ENCODE results near the gene C1orf174. TPM values are rescaled to one million over a fixed set of nuclear protein-coding genes. Genes with fewer than 3 reads are reported as not detected.

Gene C1orf174
- total RNA-seq, 2 donors from 2014 or later = 14.8 to 15.6 TPM

GRCh38 chr1:3846541-3846940 lies 53.5 kb downstream of the C1orf174 start:
- H3K4me1 ChIP-seq = no peaks in the 10 kb centered on the region
- H3K9me3 ChIP-seq = no peaks in the 10 kb centered on the region
- TF ChIP-seq POLR2A (IDR thresholded peaks at IDR 0.05) (no peak), CTCF (IDR thresholded peaks at IDR 0.05) (no peak)
- intact Hi-C loops (cut with DNase I) = no loop called here
- H3K36me3 ChIP-seq (replicated peaks in 1 of 2; ENCODE audit: insufficient read depth in 1 of 2, low read depth in 2 of 2) = peaks cover 0 to 27% of the 10 kb centered on the region in 2 donors
- 93 to 96% methylated on average over 3 of the region's 3 CpGs for WGBS, 2 donors
- ATAC-seq (no peak), DNase-seq (no peak)
- no peak overlapping the region for H3K27ac ChIP-seq
- no peaks in the 10 kb centered on the region for H3K27me3 ChIP-seq
- no peak overlapping the region for H3K4me3 ChIP-seq

- DNase-seq = no peak
- Histone ChIP-seq H3K4me1 (no peaks in the 10 kb centered on the region), H3K9me3 (peaks cover 0 to 3% (median 0%) of the 10 kb centered on the region in 3 donors), H3K27me3 (no peaks in the 10 kb centered on the region), H3K36me3 (replicated peaks in 1 of 2; ENCODE audit: insufficient read depth in 1 of 2, low read depth in 2 of 2) (peaks cover under 1 to 39% of the 10 kb centered on the region in 2 donors), H3K4me3 (no peak overlapping the region), H3K27ac (no peak overlapping the region)
- no peak for TF ChIP-seq CTCF (IDR thresholded peaks at IDR 0.05)
- TF ChIP-seq POLR2A (IDR thresholded peaks at IDR 0.05) = no peak
- ATAC-seq = no peak
- intact Hi-C loops (cut with DNase I) = no loop called here
- WGBS, 2 donors = 91 to 97% methylated on average over 9 of the region's 9 CpGs
These were observed 57.2 kb downstream of the C1orf174 start for GRCh38 chr1:3842912-3843311.

- no peak for ATAC-seq
- H3K27me3 ChIP-seq = no peaks in the 10 kb centered on the region
- H3K9me3 ChIP-seq = peaks cover 0 to 11% (median 0%) of the 10 kb centered on the region in 3 donors
- intact Hi-C loops (cut with DNase I) = no loop called here
- no peaks in the 10 kb centered on the region for H3K4me1 ChIP-seq
- TF ChIP-seq POLR2A (IDR thresholded peaks at IDR 0.05) = no peak
- TF ChIP-seq CTCF (IDR thresholded peaks at IDR 0.05) = no peak
- WGBS, 2 donors = 97 to 99% methylated on average over 7 of the region's 7 CpGs
- H3K27ac ChIP-seq = no peak overlapping the region
- peaks cover 12 to 39% of the 10 kb centered on the region in 2 donors for H3K36me3 ChIP-seq (replicated peaks in 1 of 2; ENCODE audit: insufficient read depth in 1 of 2, low read depth in 2 of 2)
- H3K4me3 ChIP-seq = no peak overlapping the region
- no peak for DNase-seq
These were observed 58.6 kb downstream of the C1orf174 start for GRCh38 chr1:3841491-3841890.

Other genes starting within 250 kb of the C1orf174 start
- gene TP73, start 247.8 kb downstream of the C1orf174 start, total RNA-seq = 10 to 100 TPM in 1 of 2 donors, under 1 TPM in 1; 0.26 to 13.5 TPM
- gene CCDC27, start 147.8 kb downstream of the C1orf174 start, total RNA-seq = not detected
- gene SMIM1, start 127.5 kb downstream of the C1orf174 start, total RNA-seq = 1 to 10 TPM in 1 of 2 donors, not detected in 1; 5.2 TPM
- 10 to 100 TPM; 40.0 to 49.4 TPM for gene LRRC47, start 103.8 kb downstream of the C1orf174 start, total RNA-seq
- 10 to 100 TPM; 17.9 to 22.1 TPM for gene CEP104, start 43.1 kb downstream of the C1orf174 start, total RNA-seq
- gene DFFB, start 42.8 kb downstream of the C1orf174 start, total RNA-seq = 10 to 100 TPM in 1 of 2 donors, 1 to 10 TPM in 1; 6.5 to 13.5 TPM

Measured in body of pancreas (tissue), 4 donors.